T-cell (primary cell): Measurements from ENCODE around the gene PLA2R1. TPM values are rescaled to one million over a fixed set of nuclear protein-coding genes. Genes with fewer than 3 reads are reported as not detected.

ENCODE experiments used
- ATAC-seq, 4 experiments: fragments of 200-7000 bp in 3 of 4; fragments of 150-1000 bp in 1 of 4; cut with Tn5 transposase; replicated peaks in 1 of 4; 1 replicate in 3 of 4; 2 replicates in 1 of 4; pipeline ENCODE4 v1.10.0; 2021; ENCODE audit warnings: moderate library complexity in 3 of 4, mild to moderate bottlenecking in 2 of 4, moderate number of reproducible peaks in 1 of 4
- CTCF ChIA-PET, 2 donors: fragments of 300-600 bp; sonication (Branson Sonifier 250); formaldehyde crosslinking; loops; one replicate each; lab custom pipeline; 2022; ENCODE audit warnings: antibody characterized with exemption in 2 of 2; lab: Charles Lee
- POLR2A ChIA-PET, 2 donors: fragments of 300-600 bp; sonication (Branson Sonifier 250); formaldehyde crosslinking; loops; one replicate each; lab custom pipeline; 2022; ENCODE audit warnings: antibody characterized with exemption in 2 of 2; lab: Charles Lee
- DNase-seq, 35 experiments: peaks; one replicate each; pipeline versions ENCODE4 v3.0.0 to v3.0.0-alpha.2; 2013 to 2023
- H3K27ac ChIP-seq: one replicate; pipeline ENCODE4 v1.5.1; 2013; ENCODE audit warnings: low read length
- H3K27me3 ChIP-seq, 2 experiments: replicated peaks in 1 of 2; 1 replicate in 1 of 2; 2 replicates in 1 of 2; pipeline versions ENCODE4 v1.6.1 to v1.7.0; 2013; ENCODE audit warnings: low read length in 1 of 2, mixed read lengths in 1 of 2; ENCODE audit not compliant: control insufficient read depth in 2 of 2, insufficient read depth in 2 of 2; ENCODE audit errors: extremely low read depth in 1 of 2
- H3K36me3 ChIP-seq, 2 donors: 1 replicate in 1 of 2; 2 replicates in 1 of 2; pipeline versions ENCODE4 v1.6.1 to v1.7.0; 2013; ENCODE audit warnings: low read length in 1 of 2; ENCODE audit not compliant: control insufficient read depth in 2 of 2, insufficient read depth in 1 of 2; ENCODE audit errors: extremely low read depth in 1 of 2
- H3K4me1 ChIP-seq, 2 experiments: 1 replicate in 1 of 2; 2 replicates in 1 of 2; pipeline versions ENCODE4 v1.6.1 to v1.7.0; 2013; ENCODE audit warnings: low read length in 2 of 2, mixed read lengths in 1 of 2; ENCODE audit not compliant: insufficient read depth in 2 of 2, control insufficient read depth in 1 of 2; ENCODE audit errors: extremely low read depth in 1 of 2
- H3K4me3 ChIP-seq, 2 donors: 1 replicate in 1 of 2; 2 replicates in 1 of 2; pipeline versions ENCODE4 v1.5.1 to v1.7.0; 2013; ENCODE audit warnings: mild to moderate bottlenecking in 2 of 2, low read length in 1 of 2, moderate library complexity in 1 of 2; ENCODE audit not compliant: control insufficient read depth in 1 of 2; ENCODE audit errors: extremely low read depth in 1 of 2
- H3K9me3 ChIP-seq: 2 replicates; pipeline ENCODE4 v1.7.0; 2013
- H3K27ac Mint-ChIP-seq, 2 donors: one replicate each; pipeline ENCODE4 v1.8.0; 2020 to 2021; ENCODE audit warnings: mild to moderate bottlenecking in 2 of 2, mixed read lengths in 2 of 2
- H3K27me3 Mint-ChIP-seq, 2 donors: one replicate each; pipeline ENCODE4 v1.8.0; 2021 to 2022; ENCODE audit warnings: mixed read lengths in 2 of 2
- H3K36me3 Mint-ChIP-seq: one replicate; pipeline ENCODE4 v1.8.0; 2021; ENCODE audit warnings: mixed read lengths
- H3K4me1 Mint-ChIP-seq, 3 donors: one replicate each; pipeline ENCODE4 v1.8.0; 2020 to 2022; ENCODE audit warnings: mixed read lengths in 3 of 3, mild to moderate bottlenecking in 1 of 3
- H3K4me3 Mint-ChIP-seq, 3 donors: one replicate each; pipeline ENCODE4 v1.8.0; 2020 to 2022; ENCODE audit warnings: mild to moderate bottlenecking in 3 of 3, mixed read lengths in 3 of 3, moderate library complexity in 3 of 3
- H3K9me3 Mint-ChIP-seq, 3 donors: one replicate each; pipeline ENCODE4 v1.8.0; 2020 to 2022; ENCODE audit warnings: mixed read lengths in 3 of 3
- WGBS: methylation state at CpG from one replicate; pipeline ENCODE4 v1.1.5; 2013; ENCODE audit warnings: missing lambda C conversion rate; ENCODE audit not compliant: insufficient coverage; 5-methylcytosine and 5-hydroxymethylcytosine counted together
- total RNA-seq, 35 experiments: library from RNA in 6 of 35; stranded (reverse) in 6 of 35; fragments of 120-200 nt in 1 of 35; gene quantifications; one replicate each; pipeline versions ENCODE4 v1.2.1 to v1.2.4 and lab custom pipeline; 2013 to 2026

PLA2R1 gene
- total RNA-seq, 5 donors from 2014 or later (not counting 1 experiment from before 2014, with no cell fraction given): 0.20 TPM; not detected in 4

- ATAC-seq: no peak
- CTCF ChIA-PET: no interaction called here
- H3K4me1 ChIP-seq: peaks cover 0 to 10% of the 10 kb centered on the region in 2 experiments
- no peak overlapping the region for H3K27ac ChIP-seq
- Mint-ChIP-seq H3K27me3 (peaks cover 44 to 62% of the 10 kb centered on the region in 2 donors), H3K9me3 (no peaks in the 10 kb centered on the region), H3K36me3 (no peaks in the 10 kb centered on the region), H3K27ac (no peak overlapping the region), H3K4me3 (no peak overlapping the region), H3K4me1 (peaks cover 6 to 11% (median 7%) of the 10 kb centered on the region in 3 donors)
- no CpG with 5 or more reads among the region's 2 CpGs for WGBS
- POLR2A ChIA-PET: no interaction called here
- no peak for DNase-seq
- no peak overlapping the region for H3K4me3 ChIP-seq
- no peaks in the 10 kb centered on the region for H3K9me3 ChIP-seq
- H3K27me3 ChIP-seq: peaks cover 0 to 35% of the 10 kb centered on the region in 2 experiments
- H3K36me3 ChIP-seq: no peaks in the 10 kb centered on the region
Observed at GRCh38 chr2:160060297-160060696, 2.1 kb downstream of the PLA2R1 start.

- ChIA-PET POLR2A (no interaction called here), CTCF (interaction anchor here in 1 of 2 donors (1.0 kb wide), 1 partner anchor 151 kb away, joined by 3 read pairs; no protein-coding TSS in a partner anchor)
- no peaks in the 10 kb centered on the region for H3K9me3 ChIP-seq
- peaks cover 0 to 5% (median 0%) of the 10 kb centered on the region in 3 donors for H3K4me1 Mint-ChIP-seq
- H3K27ac Mint-ChIP-seq: no peak overlapping the region
- ATAC-seq (no peak), DNase-seq (no peak)
- H3K36me3 ChIP-seq: no peaks in the 10 kb centered on the region
- H3K27me3 ChIP-seq: peaks cover 0 to 22% of the 10 kb centered on the region in 2 experiments
- no peak overlapping the region for H3K4me3 Mint-ChIP-seq
- H3K27me3 Mint-ChIP-seq: peaks cover 28 to 46% of the 10 kb centered on the region in 2 donors
- no peak overlapping the region for H3K4me3 ChIP-seq
- H3K4me1 ChIP-seq: peaks cover 0 to 5% of the 10 kb centered on the region in 2 experiments
- 49% methylated on average over 2 of the region's 2 CpGs for WGBS
- no peaks in the 10 kb centered on the region for H3K36me3 Mint-ChIP-seq
- no peaks in the 10 kb centered on the region for H3K9me3 Mint-ChIP-seq
- no peak overlapping the region for H3K27ac ChIP-seq
Observed at GRCh38 chr2:160057356-160057755, 5.1 kb downstream of the PLA2R1 start.

DNA sequence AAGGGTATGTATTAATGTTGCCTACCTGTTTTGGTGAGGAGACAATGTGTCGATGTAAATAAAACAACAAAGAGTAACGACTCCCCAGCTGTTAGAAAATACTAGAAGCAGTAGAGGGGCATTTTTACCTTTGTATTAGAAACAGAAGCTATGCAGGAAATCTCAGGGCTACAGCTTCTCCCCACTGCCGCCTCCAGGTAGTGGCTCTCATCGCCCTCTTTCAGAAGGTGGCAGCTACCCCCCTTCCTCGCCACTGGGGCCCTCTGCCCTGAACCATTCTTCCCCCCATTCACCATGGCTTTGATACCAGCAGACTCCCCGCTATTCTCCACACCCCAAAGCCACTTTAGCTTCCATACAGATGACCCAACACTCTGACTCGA is 6.7 kb downstream of the PLA2R1 start:
- 83% methylated on average over 3 of the region's 7 CpGs for WGBS
- POLR2A ChIA-PET: no interaction called here
- H3K4me1 ChIP-seq: no peaks in the 10 kb centered on the region
- H3K9me3 Mint-ChIP-seq: no peaks in the 10 kb centered on the region
- DNase-seq (no peak), ATAC-seq (no peak)
- H3K27me3 ChIP-seq: peaks cover 0 to 8% of the 10 kb centered on the region in 2 experiments
- no peak overlapping the region for H3K4me3 Mint-ChIP-seq
- H3K4me3 ChIP-seq: no peak overlapping the region
- no peak overlapping the region for H3K27ac ChIP-seq
- no peaks in the 10 kb centered on the region for H3K36me3 Mint-ChIP-seq
- no peaks in the 10 kb centered on the region for H3K4me1 Mint-ChIP-seq
- no peaks in the 10 kb centered on the region for H3K36me3 ChIP-seq
- no peaks in the 10 kb centered on the region for H3K9me3 ChIP-seq
- H3K27ac Mint-ChIP-seq: no peak overlapping the region
- H3K27me3 Mint-ChIP-seq: peaks cover 21 to 37% of the 10 kb centered on the region in 2 donors
- CTCF ChIA-PET: no interaction called here

DNA sequence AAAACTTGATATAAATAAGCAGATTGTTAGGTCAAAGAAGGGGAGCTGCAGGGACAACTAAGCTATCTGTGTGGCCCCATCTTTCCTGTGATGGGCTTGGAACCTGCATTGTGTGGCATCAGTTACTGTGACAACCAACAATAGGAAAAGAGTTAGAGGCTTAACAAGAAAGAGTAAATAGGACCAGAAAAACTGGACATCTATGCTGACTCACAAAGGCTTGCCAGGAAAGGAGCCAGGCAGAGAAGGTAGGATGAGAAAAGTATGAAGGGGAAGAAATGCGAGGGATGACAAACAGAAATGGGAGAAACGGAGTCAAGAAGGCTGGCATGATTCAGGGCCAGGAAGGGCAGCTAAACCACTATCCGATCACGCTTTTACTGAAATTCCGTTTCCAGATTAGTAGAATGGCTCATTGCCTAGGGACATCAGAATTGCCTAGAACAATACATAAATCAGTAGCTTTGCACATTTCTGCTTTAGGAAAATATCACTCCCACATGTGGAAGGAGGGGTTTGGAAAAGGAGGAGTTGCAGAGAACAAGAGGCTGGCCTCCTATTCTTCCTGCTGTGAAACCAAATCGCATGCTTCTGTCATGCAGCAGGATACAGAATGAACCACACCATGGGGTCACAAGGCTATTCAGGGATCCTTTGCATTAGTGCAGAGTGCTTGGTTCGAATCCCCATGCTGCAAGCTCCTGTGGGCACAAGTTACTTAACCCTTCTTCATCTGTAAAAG is 7.3 kb downstream of the PLA2R1 start:
- H3K36me3 Mint-ChIP-seq: no peaks in the 10 kb centered on the region
- CTCF ChIA-PET: no interaction called here
- Histone ChIP-seq H3K27ac (no peak overlapping the region), H3K27me3 (peaks cover 0 to 8% of the 10 kb centered on the region in 2 experiments), H3K4me3 (no peak overlapping the region), H3K4me1 (no peaks in the 10 kb centered on the region), H3K36me3 (no peaks in the 10 kb centered on the region), H3K9me3 (no peaks in the 10 kb centered on the region)
- no peak for ATAC-seq
- H3K4me1 Mint-ChIP-seq: no peaks in the 10 kb centered on the region
- POLR2A ChIA-PET: interaction anchor here in 1 of 2 donors (0.5 kb wide), 1 partner anchor 177 kb away, joined by 4 read pairs; no protein-coding TSS in a partner anchor
- 86% methylated on average over 5 of the region's 7 CpGs for WGBS
- H3K27me3 Mint-ChIP-seq: peaks cover 17 to 31% of the 10 kb centered on the region in 2 donors
- no peak overlapping the region for H3K27ac Mint-ChIP-seq
- no peak for DNase-seq
- H3K9me3 Mint-ChIP-seq: no peaks in the 10 kb centered on the region
- H3K4me3 Mint-ChIP-seq: no peak overlapping the region

DNA sequence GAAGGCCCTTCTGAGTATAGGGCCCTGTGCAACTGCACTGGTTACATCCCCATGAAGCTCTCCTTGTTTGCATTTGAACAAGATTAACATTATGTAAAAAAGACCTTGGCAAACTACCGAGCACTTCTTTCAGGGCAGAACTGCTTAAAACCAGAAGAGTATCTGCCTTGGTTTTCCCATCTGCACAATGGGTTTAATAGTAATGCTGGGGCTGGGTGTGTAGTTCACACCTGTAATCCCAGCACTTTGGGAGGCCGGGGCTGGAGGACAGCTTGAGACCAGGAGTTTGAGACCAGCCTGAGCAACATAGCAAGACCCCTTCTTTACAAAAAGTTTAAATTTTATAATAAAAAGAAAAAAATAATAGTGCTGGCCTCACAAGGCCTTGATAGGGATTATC is 8.5 kb downstream of the PLA2R1 start:
- Mint-ChIP-seq H3K27me3 (peaks cover 10 to 21% of the 10 kb centered on the region in 2 donors), H3K9me3 (no peaks in the 10 kb centered on the region), H3K4me3 (no peak overlapping the region), H3K36me3 (no peaks in the 10 kb centered on the region), H3K27ac (no peak overlapping the region), H3K4me1 (no peaks in the 10 kb centered on the region)
- CTCF ChIA-PET: no interaction called here
- Histone ChIP-seq H3K27ac (no peak overlapping the region), H3K9me3 (no peaks in the 10 kb centered on the region), H3K4me3 (no peak overlapping the region), H3K27me3 (peaks cover 0 to 5% of the 10 kb centered on the region in 2 experiments), H3K4me1 (no peaks in the 10 kb centered on the region), H3K36me3 (no peaks in the 10 kb centered on the region)
- POLR2A ChIA-PET: no interaction called here
- DNase-seq (no peak), ATAC-seq (no peak)
- 100% methylated on average over 1 of the region's 2 CpGs for WGBS

DNA sequence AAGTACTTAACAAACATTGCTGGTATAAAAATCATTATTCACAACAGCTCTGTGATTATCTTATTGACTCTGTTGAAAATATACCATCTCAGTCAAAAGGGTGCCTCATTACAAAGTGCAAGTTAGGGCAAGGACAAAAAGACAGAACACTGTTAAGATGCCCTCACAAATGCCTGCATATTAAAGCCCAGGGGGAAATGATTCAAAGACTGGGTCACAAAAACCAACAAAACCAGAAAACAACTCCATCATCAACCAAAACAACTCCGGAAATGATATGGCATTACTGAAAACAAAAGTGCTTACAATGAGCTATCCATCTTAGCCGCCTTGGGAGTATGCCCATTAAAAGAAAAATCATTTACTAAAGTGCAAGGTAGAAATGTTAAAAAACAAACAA is 9.9 kb downstream of the PLA2R1 start:
- CTCF ChIA-PET: no interaction called here
- Histone ChIP-seq H3K4me1 (no peaks in the 10 kb centered on the region), H3K27me3 (peaks cover 0 to 5% of the 10 kb centered on the region in 2 experiments), H3K27ac (no peak overlapping the region), H3K4me3 (no peak overlapping the region), H3K9me3 (no peaks in the 10 kb centered on the region), H3K36me3 (no peaks in the 10 kb centered on the region)
- DNase-seq (no peak), ATAC-seq (no peak)
- Mint-ChIP-seq H3K9me3 (no peaks in the 10 kb centered on the region), H3K4me1 (no peaks in the 10 kb centered on the region), H3K27me3 (peaks cover 0 to 10% of the 10 kb centered on the region in 2 donors), H3K36me3 (no peaks in the 10 kb centered on the region), H3K27ac (no peak overlapping the region), H3K4me3 (no peak overlapping the region)
- no CpG with 5 or more reads among the region's 2 CpGs for WGBS
- POLR2A ChIA-PET: no interaction called here
